Suprapubic skin (tissue), 4 donors: Measurements from ENCODE around the gene TXNIP. TPM values are rescaled to one million over a fixed set of nuclear protein-coding genes. Genes with fewer than 3 reads are reported as not detected.

Source experiments
- DNase-seq, 2 donors: peaks; one replicate each; pipeline ENCODE4 v3.0.0-alpha.2; 2019; ENCODE audit warnings: low spot score in 2 of 2
- H3K27ac ChIP-seq: fragments of 200-600 bp; sonication (generic); one replicate; pipeline ENCODE4 v1.5.1; 2019
- H3K27me3 ChIP-seq: fragments of 200-600 bp; sonication (generic); one replicate; pipeline ENCODE4 v1.5.1; 2019
- H3K36me3 ChIP-seq: fragments of 200-600 bp; sonication (generic); one replicate; pipeline ENCODE4 v1.5.1; 2019
- H3K4me1 ChIP-seq: fragments of 200-600 bp; sonication (generic); one replicate; pipeline ENCODE4 v1.5.1; 2019
- H3K4me3 ChIP-seq: fragments of 200-600 bp; sonication (generic); one replicate; pipeline ENCODE4 v1.5.1; 2019; ENCODE audit warnings: mild to moderate bottlenecking
- H3K9me3 ChIP-seq: fragments of 200-600 bp; sonication (generic); one replicate; pipeline ENCODE4 v1.5.1; 2019
- CTCF ChIP-seq, 2 donors: fragments of 200-600 bp in 1 of 2; fragments of 450-650 bp in 1 of 2; sonication (generic) in 1 of 2; IDR thresholded peaks; one replicate each; pipeline ENCODE4 v1.5.1; 2016 to 2019; ENCODE audit warnings: antibody characterized with exemption in 2 of 2, mild to moderate bottlenecking in 1 of 2, moderate library complexity in 1 of 2
- EP300 ChIP-seq: sonication (generic); formaldehyde crosslinking; IDR thresholded peaks from one replicate; pipeline ENCODE4 v1.6.1; 2017; ENCODE audit warnings: antibody characterized with exemption
- POLR2A ChIP-seq, 2 donors: fragments of 450-650 bp; IDR thresholded peaks; one replicate each; pipeline ENCODE4 v1.6.1; 2017; ENCODE audit warnings: antibody characterized with exemption in 2 of 2, mild to moderate bottlenecking in 2 of 2, moderate library complexity in 2 of 2
- POLR2AphosphoS5 ChIP-seq, 3 donors: sonication (generic); formaldehyde crosslinking; IDR thresholded peaks; one replicate each; pipeline ENCODE4 v1.6.1; 2017; ENCODE audit warnings: antibody characterized with exemption in 3 of 3
- WGBS: methylation state at CpG from one replicate; pipeline ENCODE4 v1.1.5; 2018; 5-methylcytosine and 5-hydroxymethylcytosine counted together
- total RNA-seq, 4 donors: library from RNA; depleted of rRNA; stranded (reverse); fragments of >200 nt; gene quantifications; one replicate each; pipeline ENCODE4 v1.1.0, GENCODE V29; 2016

Gene TXNIP
- total RNA-seq, 4 donors from 2014 or later = 2,326 to 8,649 (median 2,541) TPM

- TF ChIP-seq CTCF (IDR thresholded peaks at IDR 0.05) (no peak), EP300 (no peak), POLR2A (IDR thresholded peaks at IDR 0.05) (no peak), POLR2AphosphoS5 (IDR thresholded peaks at IDR 0.05) (no peak)
- no peaks in the 10 kb centered on the region for H3K36me3 ChIP-seq
- no peak overlapping the region for H3K27ac ChIP-seq
- peaks cover 2% of the 10 kb centered on the region for H3K4me1 ChIP-seq
- H3K9me3 ChIP-seq = no peaks in the 10 kb centered on the region
- no peaks in the 10 kb centered on the region for H3K27me3 ChIP-seq
- H3K4me3 ChIP-seq = no peak overlapping the region
- 100% methylated on average over 2 of the region's 3 CpGs for WGBS
- no peak for DNase-seq
Measured at GRCh38 chr1:145944532-145944931, 51.8 kb downstream of the TXNIP start.

DNA sequence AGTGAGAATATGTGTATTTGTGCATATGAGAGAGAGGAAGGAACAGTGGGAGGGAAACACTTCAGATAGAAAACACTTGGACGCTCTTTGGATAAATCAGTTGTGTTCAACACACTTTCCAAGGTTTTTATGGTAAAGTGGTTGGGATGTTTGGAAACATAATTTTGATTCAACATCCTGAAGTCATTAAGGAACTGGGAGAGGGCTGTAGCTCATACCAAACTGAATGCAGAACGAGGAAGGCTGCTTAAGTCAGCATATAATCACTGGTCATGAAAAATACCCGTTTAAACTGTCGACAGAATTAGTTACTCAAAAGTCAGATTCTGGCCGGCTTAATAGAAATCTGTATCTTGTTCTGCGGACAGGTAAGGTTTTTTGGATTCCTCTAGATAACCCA lies 53.5 kb downstream of the TXNIP start:
- H3K4me3 ChIP-seq = no peak overlapping the region
- no peaks in the 10 kb centered on the region for H3K27me3 ChIP-seq
- TF ChIP-seq POLR2AphosphoS5 (IDR thresholded peaks at IDR 0.05) (no peak), EP300 (no peak), CTCF (IDR thresholded peaks at IDR 0.05) (no peak), POLR2A (IDR thresholded peaks at IDR 0.05) (no peak)
- no peaks in the 10 kb centered on the region for H3K4me1 ChIP-seq
- DNase-seq = no peak
- no peaks in the 10 kb centered on the region for H3K9me3 ChIP-seq
- 68% methylated on average over 6 of the region's 6 CpGs for WGBS
- H3K36me3 ChIP-seq = no peaks in the 10 kb centered on the region
- H3K27ac ChIP-seq = no peak overlapping the region

Other genes with a start within 250 kb of the TXNIP start
- 10 to 100 TPM in 2 of 4 donors, 1 to 10 TPM in 2; 7.1 to 22.3 (median 12.2) TPM for gene RNF115, start 172.5 kb downstream of the TXNIP start, total RNA-seq
- 10 to 100 TPM; 22.5 to 40.8 (median 24.8) TPM for gene POLR3C, start 172.4 kb downstream of the TXNIP start, total RNA-seq
- gene NUDT17, start 150.9 kb downstream of the TXNIP start, total RNA-seq = 1 to 10 TPM; 1.3 to 3.9 (median 2.1) TPM
- gene PIAS3, start 137.5 kb downstream of the TXNIP start, total RNA-seq = 10 to 100 TPM; 43.8 to 78.4 (median 49.4) TPM
- 10 to 100 TPM; 32.9 to 62.7 (median 37.1) TPM for gene ANKRD35, start 110.7 kb downstream of the TXNIP start, total RNA-seq
- 10 to 100 TPM in 1 of 4 donors, 1 to 10 TPM in 3; 1.6 to 15.6 (median 2.2) TPM for gene ITGA10, start 86.5 kb downstream of the TXNIP start, total RNA-seq
- gene PEX11B, start 77.9 kb downstream of the TXNIP start, total RNA-seq = 10 to 100 TPM; 23.3 to 35.9 (median 30.2) TPM
- gene RBM8A, start 69.1 kb downstream of the TXNIP start, total RNA-seq = 100 to 1,000 TPM in 3 of 4 donors, 10 to 100 TPM in 1; 92.2 to 186 (median 134) TPM
- 10 to 100 TPM in 3 of 4 donors, 1 to 10 TPM in 1; 7.6 to 18.4 (median 11.3) TPM for gene LIX1L, start 38.6 kb downstream of the TXNIP start, total RNA-seq
- gene ANKRD34A, start 32.0 kb downstream of the TXNIP start, total RNA-seq = under 1 TPM in 3 of 4 donors, not detected in 1; 0.21 to 0.64 (median 0.45) TPM
- 10 to 100 TPM in 2 of 4 donors, 1 to 10 TPM in 2; 7.3 to 16.7 (median 11.9) TPM for gene POLR3GL, start 31.9 kb downstream of the TXNIP start, total RNA-seq
- not detected for gene HJV, start 25.2 kb upstream of the TXNIP start, total RNA-seq
- 1 to 10 TPM; 1.8 to 7.4 (median 2.7) TPM for gene NBPF10, start 148.2 kb upstream of the TXNIP start, total RNA-seq
- gene NOTCH2NLA, start 232.4 kb upstream of the TXNIP start, total RNA-seq = 10 to 100 TPM; 49.1 to 98.6 (median 57.5) TPM